CD14-positive monocyte (primary cell): ENCODE measurements around the gene DIPK1C. TPM values are rescaled to one million over a fixed set of nuclear protein-coding genes. Genes with fewer than 3 reads are reported as not detected.

Experiments
- DNase-seq, 3 donors: peaks; one replicate each; pipeline ENCODE4 v3.0.0-alpha.2; 2011 to 2022
- H2AFZ ChIP-seq: 2 replicates; pipeline ENCODE4 v1.6.0; 2012; ENCODE audit warnings: mild to moderate bottlenecking, low read depth, low read length, inconsistent platforms; ENCODE audit not compliant: insufficient read depth, poor library complexity, severe bottlenecking
- H3K27ac ChIP-seq, 2 donors: 1 replicate in 1 of 2; 2 replicates in 1 of 2; pipeline ENCODE4 v1.5.1; 2012 to 2013; ENCODE audit warnings: low read length in 2 of 2, control low read depth in 1 of 2, inconsistent platforms in 1 of 2, low read depth in 1 of 2, mild to moderate bottlenecking in 1 of 2
- H3K27me3 ChIP-seq, 2 donors: one replicate each; pipeline versions ENCODE4 v1.6.0 to v1.6.1; 2011 to 2013; ENCODE audit warnings: low read length in 2 of 2; ENCODE audit not compliant: control insufficient read depth in 2 of 2, insufficient read depth in 2 of 2
- H3K36me3 ChIP-seq, 2 donors: replicated peaks in 1 of 2; 1 replicate in 1 of 2; 2 replicates in 1 of 2; pipeline versions ENCODE4 v1.5.1 to v1.6.1; 2012 to 2013; ENCODE audit warnings: low read length in 2 of 2, control low read depth in 1 of 2, inconsistent platforms in 1 of 2, mild to moderate bottlenecking in 1 of 2; ENCODE audit not compliant: insufficient read depth in 2 of 2, control insufficient read depth in 1 of 2
- H3K4me1 ChIP-seq, 2 donors: 1 replicate in 1 of 2; 2 replicates in 1 of 2; pipeline versions ENCODE4 v1.5.1 to v1.6.1; 2012 to 2013; ENCODE audit warnings: low read length in 2 of 2, control low read depth in 1 of 2, inconsistent platforms in 1 of 2, mild to moderate bottlenecking in 1 of 2, moderate library complexity in 1 of 2; ENCODE audit not compliant: insufficient read depth in 2 of 2, control insufficient read depth in 1 of 2
- H3K4me2 ChIP-seq: replicated peaks from 2 replicates; pipeline ENCODE3; 2012; ENCODE audit warnings: low read length, moderate library complexity, mild to moderate bottlenecking; ENCODE audit not compliant: poor library complexity, severe bottlenecking; ENCODE audit errors: extremely low read depth
- H3K4me3 ChIP-seq, 3 experiments: fragments of 200-600 bp in 1 of 3; sonication (generic) in 1 of 3; replicated peaks in 1 of 3; 1 replicate in 2 of 3; 2 replicates in 1 of 3; pipeline ENCODE4 v1.5.1; 2011 to 2013; ENCODE audit warnings: low read length in 3 of 3, mild to moderate bottlenecking in 3 of 3, control low read depth in 2 of 3, low read depth in 2 of 3, inconsistent platforms in 1 of 3, moderate library complexity in 1 of 3
- H3K79me2 ChIP-seq: 2 replicates; pipeline ENCODE4 v1.6.0; 2012; ENCODE audit warnings: mild to moderate bottlenecking, control low read depth, inconsistent platforms, low read length, moderate library complexity; ENCODE audit not compliant: insufficient read depth
- H3K9ac ChIP-seq: 2 replicates; pipeline ENCODE4 v1.6.0; 2017; ENCODE audit warnings: low read length, mild to moderate bottlenecking; ENCODE audit not compliant: insufficient read depth, poor library complexity, severe bottlenecking
- H3K9me3 ChIP-seq, 2 donors: replicated peaks in 1 of 2; 1 replicate in 1 of 2; 2 replicates in 1 of 2; pipeline versions ENCODE4 v1.5.1 to v1.6.1; 2012 to 2013; ENCODE audit warnings: low read length in 2 of 2, control low read depth in 1 of 2; ENCODE audit not compliant: control insufficient read depth in 1 of 2, insufficient read depth in 1 of 2
- H4K20me1 ChIP-seq: 2 replicates; pipeline ENCODE4 v1.6.0; 2012; ENCODE audit warnings: mild to moderate bottlenecking, low read length, control low read depth, moderate library complexity; ENCODE audit not compliant: insufficient read depth
- H3K27ac Mint-ChIP-seq, 7 donors: one replicate each; pipeline ENCODE4 v1.8.0; 2020; ENCODE audit warnings: mild to moderate bottlenecking in 7 of 7, mixed read lengths in 7 of 7, moderate library complexity in 6 of 7, inconsistent platforms in 2 of 7
- H3K27me3 Mint-ChIP-seq, 3 donors: one replicate each; pipeline ENCODE4 v1.8.0; 2021 to 2022; ENCODE audit warnings: low read depth in 3 of 3, mild to moderate bottlenecking in 3 of 3, mixed read lengths in 3 of 3, moderate library complexity in 3 of 3, inconsistent platforms in 1 of 3
- H3K36me3 Mint-ChIP-seq, 2 donors: one replicate each; pipeline ENCODE4 v1.8.0; 2020; ENCODE audit warnings: mixed read lengths in 2 of 2, inconsistent platforms in 1 of 2, mild to moderate bottlenecking in 1 of 2
- H3K4me1 Mint-ChIP-seq: one replicate; pipeline ENCODE4 v1.8.0; 2020; ENCODE audit warnings: mild to moderate bottlenecking, mixed read lengths
- H3K4me3 Mint-ChIP-seq, 2 donors: one replicate each; pipeline ENCODE4 v1.8.0; 2020; ENCODE audit warnings: mild to moderate bottlenecking in 2 of 2, mixed read lengths in 2 of 2, moderate library complexity in 1 of 2
- H3K9me3 Mint-ChIP-seq, 7 donors: one replicate each; pipeline ENCODE4 v1.8.0; 2020 to 2022; ENCODE audit warnings: mixed read lengths in 7 of 7, mild to moderate bottlenecking in 6 of 7, moderate library complexity in 6 of 7, inconsistent platforms in 2 of 7
- WGBS: methylation state at CpG from one replicate; pipeline ENCODE4 v1.1.5; 2013; ENCODE audit warnings: missing lambda C conversion rate; ENCODE audit not compliant: insufficient coverage; 5-methylcytosine and 5-hydroxymethylcytosine counted together
- intact Hi-C, 2 donors: fragments of 100-400 bp; cut with micrococcal nuclease; formaldehyde crosslinking; loops; one replicate each; pipeline versions ENCODE4 v1.15.0 to v1.15.1; 2023
- polyA plus RNA-seq, 3 donors: library from polyadenylated mRNA; depleted of rRNA in 1 of 3; unstranded in 2 of 3; stranded (reverse) in 1 of 3; fragments of 300-500 nt in 2 of 3; fragments of >200 nt in 1 of 3; fragmentation: Illumina TruSeq in 2 of 3; gene quantifications; 1 replicate in 2 of 3; 2 replicates in 1 of 3; pipeline ENCODE4 v1.2.3, GENCODE V29; 2012 to 2021
- TF ChIP-seq, protein P1 (sequence below): fragments of 200-600 bp; IDR thresholded peaks from one replicate; pipeline ENCODE4 v1.8.0; 2022; ENCODE audit warnings: antibody characterized with exemption, mild to moderate bottlenecking

The DIPK1C gene
- polyA plus RNA-seq, 3 donors: not detected

DNA sequence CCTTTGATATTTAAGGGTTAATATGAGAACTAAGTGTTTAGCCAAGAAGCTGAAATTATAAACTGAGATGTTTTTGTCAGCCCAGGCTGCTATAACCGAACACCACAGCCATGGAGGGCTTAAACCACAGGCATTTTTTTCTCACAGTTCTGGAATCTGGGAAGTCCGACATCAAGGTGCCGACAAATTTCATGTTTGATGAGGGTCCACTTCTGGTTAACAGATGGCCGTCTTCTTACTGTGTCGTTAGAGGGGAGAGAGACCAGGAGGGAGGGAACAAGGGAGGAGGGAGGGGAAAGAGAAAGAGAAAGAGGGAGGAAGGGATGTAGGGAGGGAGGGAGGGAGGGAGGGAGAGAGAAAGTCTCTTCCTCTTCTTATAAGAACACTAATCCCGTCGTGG is 32.6 kb upstream of the DIPK1C start:
- H4K20me1 ChIP-seq: no peaks in the 10 kb centered on the region
- no peaks in the 10 kb centered on the region for H3K36me3 Mint-ChIP-seq
- H3K4me1 Mint-ChIP-seq: peaks cover 18% of the 10 kb centered on the region
- H3K9me3 Mint-ChIP-seq: peaks cover 2 to 7% (median 4%) of the 10 kb centered on the region in 7 donors
- no peaks in the 10 kb centered on the region for H3K36me3 ChIP-seq
- no peak overlapping the region for H3K4me2 ChIP-seq
- H3K27me3 ChIP-seq: no peaks in the 10 kb centered on the region
- H2AFZ ChIP-seq: no peak overlapping the region
- no peak overlapping the region for H3K9ac ChIP-seq
- no peak overlapping the region for H3K4me3 ChIP-seq
- no peak overlapping the region for H3K4me3 Mint-ChIP-seq
- intact Hi-C loops: loop anchor here (10.0 kb wide), 4 partner anchors 105 to 345 kb away; partner anchors contain the start of genes FBXO15 (in 1 of the 2), TIMM21 (in 1 of the 2) and ZNF407 (in 1 of the 2)
- no peak overlapping the region for H3K27ac Mint-ChIP-seq
- no peak overlapping the region for H3K27ac ChIP-seq
- H3K79me2 ChIP-seq: no peaks in the 10 kb centered on the region
- 71% methylated on average over 4 of the region's 7 CpGs for WGBS
- peaks cover 3 to 10% of the 10 kb centered on the region in 2 donors for H3K4me1 ChIP-seq
- H3K27me3 Mint-ChIP-seq: peaks cover 3 to 9% (median 4%) of the 10 kb centered on the region in 3 donors
- H3K9me3 ChIP-seq: no peaks in the 10 kb centered on the region
- TF ChIP-seq, protein P1, sequence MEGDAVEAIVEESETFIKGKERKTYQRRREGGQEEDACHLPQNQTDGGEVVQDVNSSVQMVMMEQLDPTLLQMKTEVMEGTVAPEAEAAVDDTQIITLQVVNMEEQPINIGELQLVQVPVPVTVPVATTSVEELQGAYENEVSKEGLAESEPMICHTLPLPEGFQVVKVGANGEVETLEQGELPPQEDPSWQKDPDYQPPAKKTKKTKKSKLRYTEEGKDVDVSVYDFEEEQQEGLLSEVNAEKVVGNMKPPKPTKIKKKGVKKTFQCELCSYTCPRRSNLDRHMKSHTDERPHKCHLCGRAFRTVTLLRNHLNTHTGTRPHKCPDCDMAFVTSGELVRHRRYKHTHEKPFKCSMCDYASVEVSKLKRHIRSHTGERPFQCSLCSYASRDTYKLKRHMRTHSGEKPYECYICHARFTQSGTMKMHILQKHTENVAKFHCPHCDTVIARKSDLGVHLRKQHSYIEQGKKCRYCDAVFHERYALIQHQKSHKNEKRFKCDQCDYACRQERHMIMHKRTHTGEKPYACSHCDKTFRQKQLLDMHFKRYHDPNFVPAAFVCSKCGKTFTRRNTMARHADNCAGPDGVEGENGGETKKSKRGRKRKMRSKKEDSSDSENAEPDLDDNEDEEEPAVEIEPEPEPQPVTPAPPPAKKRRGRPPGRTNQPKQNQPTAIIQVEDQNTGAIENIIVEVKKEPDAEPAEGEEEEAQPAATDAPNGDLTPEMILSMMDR: no peak
- no peak for DNase-seq

DNA sequence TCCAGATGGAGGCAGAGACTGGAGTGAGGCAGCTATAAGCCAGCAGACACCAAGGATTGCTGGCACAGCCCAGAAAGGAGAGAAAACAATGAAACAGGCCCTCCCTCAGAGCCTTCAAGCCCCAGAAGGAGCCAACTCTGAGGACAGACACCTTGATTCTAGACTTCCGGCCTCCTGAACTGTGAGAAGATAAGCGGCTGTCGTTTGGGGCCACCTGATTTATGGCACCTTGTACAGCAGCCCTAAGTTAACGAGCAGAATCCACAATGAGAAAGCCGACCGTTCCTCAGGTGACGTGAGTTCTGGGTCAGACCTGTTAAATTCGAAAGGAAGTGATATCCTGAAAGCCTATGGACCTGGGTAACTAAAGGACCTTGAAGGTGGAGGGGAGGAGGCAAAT is 31.8 kb upstream of the DIPK1C start:
- DNase-seq: no peak
- H3K27me3 ChIP-seq: no peaks in the 10 kb centered on the region
- Mint-ChIP-seq H3K4me3 (no peak overlapping the region), H3K27me3 (peaks cover 3 to 7% (median 4%) of the 10 kb centered on the region in 3 donors), H3K27ac (peak overlapping the region in 1 of 7 donors; percentile 41), H3K9me3 (peaks cover 2 to 7% (median 4%) of the 10 kb centered on the region in 7 donors), H3K36me3 (no peaks in the 10 kb centered on the region), H3K4me1 (peaks cover 21% of the 10 kb centered on the region)
- H3K36me3 ChIP-seq: no peaks in the 10 kb centered on the region
- H3K79me2 ChIP-seq: no peaks in the 10 kb centered on the region
- WGBS: 97% methylated on average over 8 of the region's 8 CpGs
- H4K20me1 ChIP-seq: no peaks in the 10 kb centered on the region
- TF ChIP-seq, protein P1: no peak
- no peak overlapping the region for H3K27ac ChIP-seq
- no peaks in the 10 kb centered on the region for H3K9me3 ChIP-seq
- H3K9ac ChIP-seq: no peak overlapping the region
- H3K4me3 ChIP-seq: no peak overlapping the region
- no peak overlapping the region for H3K4me2 ChIP-seq
- peaks cover 7 to 14% of the 10 kb centered on the region in 2 donors for H3K4me1 ChIP-seq
- H2AFZ ChIP-seq: no peak overlapping the region
- intact Hi-C loops: no loop called here
